PC-3 (cell line): ENCODE results near the gene L3MBTL4. TPM values are rescaled to one million over a fixed set of nuclear protein-coding genes. Genes with fewer than 3 reads are reported as not detected.

Source experiments
- ATAC-seq: fragments of 200-7000 bp; cut with Tn5 transposase; 2 replicates; pipeline ENCODE4 v1.9.1; 2020; ENCODE audit warnings: mild to moderate bottlenecking, moderate library complexity
- BruUV-seq: library from RNA; stranded (reverse); fragments of 400-500 nt; replicated peaks from 2 replicates; lab custom pipeline; 2021; lab: Mats Ljungman, UMichigan
- CTCF ChIA-PET: fragments of 300-600 bp; sonication (Branson Sonifier 250); formaldehyde crosslinking; loops from one replicate; lab custom pipeline; 2022; ENCODE audit warnings: antibody characterized with exemption; lab: Charles Lee
- POLR2A ChIA-PET: fragments of 300-600 bp; sonication (Branson Sonifier 250); formaldehyde crosslinking; loops from one replicate; lab custom pipeline; 2022; ENCODE audit warnings: antibody characterized with exemption; ENCODE audit not compliant: unreplicated experiment; lab: Charles Lee
- DNase-seq: peaks from one replicate; pipeline ENCODE4 v3.0.0-alpha.2; 2015
- H2AFZ ChIP-seq: fragments of 300-600 bp; sonication (generic); 2 replicates; pipeline ENCODE4 v1.6.0; 2016; ENCODE audit warnings: antibody characterized with exemption, low read length
- H3F3A ChIP-seq: fragments of 300-600 bp; sonication (generic); one replicate; pipeline ENCODE4 v1.6.0; 2017; ENCODE audit warnings: antibody characterized with exemption, low read length, control low read depth, mild to moderate bottlenecking; ENCODE audit not compliant: unreplicated experiment
- H3K27ac ChIP-seq: fragments of 300-600 bp; sonication (generic); 2 replicates; pipeline ENCODE4 v1.5.1; 2016; ENCODE audit warnings: mild to moderate bottlenecking, low read length
- H3K27me3 ChIP-seq: fragments of 300-600 bp; sonication (generic); 2 replicates; pipeline ENCODE4 v1.6.1; 2016; ENCODE audit warnings: low read length, mixed read lengths
- H3K36me3 ChIP-seq: fragments of 300-600 bp; sonication (generic); 2 replicates; pipeline ENCODE4 v1.6.1; 2016; ENCODE audit warnings: low read depth, mixed run types, low read length, mixed read lengths
- H3K4me1 ChIP-seq: fragments of 300-600 bp; sonication (generic); 2 replicates; pipeline ENCODE4 v1.5.1; 2016; ENCODE audit warnings: low read length; ENCODE audit not compliant: insufficient read depth
- H3K4me2 ChIP-seq: fragments of 300-600 bp; sonication (generic); 2 replicates; pipeline ENCODE4 v1.6.0; 2016; ENCODE audit warnings: low read length
- H3K4me3 ChIP-seq: fragments of 300-600 bp; sonication (generic); 2 replicates; pipeline ENCODE4 v1.5.1; 2016; ENCODE audit warnings: mild to moderate bottlenecking, low read length, mixed read lengths
- H3K79me2 ChIP-seq: fragments of 300-600 bp; sonication (generic); 2 replicates; pipeline ENCODE4 v1.6.1; 2017; ENCODE audit warnings: low read length, mixed read lengths
- H3K9ac ChIP-seq: fragments of 300-600 bp; sonication (generic); 2 replicates; pipeline ENCODE4 v1.6.0; 2016; ENCODE audit warnings: mild to moderate bottlenecking, low read length
- H3K9me2 ChIP-seq: fragments of 300-600 bp; sonication (generic); replicated peaks from 2 replicates; pipeline ENCODE4 v1.6.1; 2016; ENCODE audit warnings: mixed run types, low read length, mixed read lengths
- H3K9me3 ChIP-seq: fragments of 300-600 bp; sonication (generic); 2 replicates; pipeline ENCODE4 v1.6.1; 2016; ENCODE audit warnings: low read length, mixed read lengths
- H4K20me1 ChIP-seq: fragments of 300-600 bp; sonication (generic); 2 replicates; pipeline ENCODE4 v1.6.1; 2016; ENCODE audit warnings: low read length, mixed read lengths
- CTCF ChIP-seq: fragments of 300-600 bp; sonication (generic); conservative IDR thresholded peaks from 2 replicates; pipeline ENCODE4 v1.5.1; 2017; ENCODE audit warnings: antibody characterized with exemption, low read depth, mild to moderate bottlenecking, low read length
- EZH2 ChIP-seq: fragments of 300-600 bp; sonication (generic); IDR thresholded peaks from one replicate; pipeline ENCODE4 v1.6.1; 2017; ENCODE audit warnings: antibody characterized with exemption, mild to moderate bottlenecking, low read length; ENCODE audit not compliant: unreplicated experiment
- EZH2phosphoT487 ChIP-seq: fragments of 300-600 bp; sonication (generic); IDR thresholded peaks from 2 replicates; pipeline ENCODE4 v1.6.1; 2018; ENCODE audit warnings: mild to moderate bottlenecking, antibody characterized with exemption, low read length, borderline replicate concordance
- intact Hi-C: fragments of 100-400 bp; cut with micrococcal nuclease; formaldehyde crosslinking; loops from 2 replicates; pipeline ENCODE4 v1.9.0; 2023
- total RNA-seq: library from RNA; depleted of rRNA; stranded (reverse); fragments of >200 nt; gene quantifications from 2 replicates; pipeline ENCODE4 v1.2.3, GENCODE V29; 2014

L3MBTL4 gene
- total RNA-seq, 1 experiment from 2014 or later, result 0.47 TPM

DNA sequence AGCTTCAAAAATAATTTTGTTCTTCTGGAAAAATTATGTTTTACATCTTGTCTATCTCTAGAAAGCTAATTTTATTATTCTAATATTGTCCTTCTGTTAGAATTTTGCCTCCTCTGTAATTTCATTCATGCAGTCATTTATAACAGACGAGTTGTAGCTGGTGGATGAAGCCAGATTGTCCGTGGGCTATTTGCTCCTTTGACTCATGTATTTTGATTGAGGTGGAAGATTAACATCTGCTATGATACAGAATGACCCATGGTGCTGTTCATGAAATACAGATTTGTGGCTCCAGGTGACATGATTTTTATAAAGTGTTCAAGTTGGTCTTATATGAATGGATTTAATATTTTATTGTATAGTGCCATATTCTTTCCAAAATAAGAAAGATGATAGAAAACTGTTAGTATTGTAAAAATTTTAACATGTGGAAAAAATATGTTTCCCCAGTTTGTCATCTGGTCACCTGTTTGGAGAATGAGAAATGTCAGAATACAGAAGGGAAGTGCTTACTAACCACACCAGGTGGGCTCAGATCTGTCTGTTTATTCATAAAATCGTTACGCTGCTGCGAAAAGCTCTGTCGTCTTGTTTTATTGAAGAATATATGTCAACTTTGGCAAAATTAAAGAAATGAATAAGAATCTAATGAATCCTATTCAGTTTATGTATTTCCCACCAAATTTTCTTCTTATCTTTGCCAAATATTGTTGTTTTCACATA, 20.4 kb upstream of the L3MBTL4 start:
- intact Hi-C loops, result no loop called here
- BruUV-seq, result no TSS peak
- Histone ChIP-seq H3K9ac (no peak overlapping the region), H3K4me2 (no peak overlapping the region), H3K9me3 (no peaks in the 10 kb centered on the region), H3K4me3 (no peak overlapping the region), H3K27me3 (no peaks in the 10 kb centered on the region), H3K4me1 (no peaks in the 10 kb centered on the region), H3K79me2 (no peaks in the 10 kb centered on the region), H2AFZ (no peak overlapping the region), H3K36me3 (no peaks in the 10 kb centered on the region), H3F3A (no peaks in the 10 kb centered on the region), H3K9me2 (no peaks in the 10 kb centered on the region), H4K20me1 (no peaks in the 10 kb centered on the region), H3K27ac (no peak overlapping the region)
- TF ChIP-seq EZH2 (no peak), CTCF (no peak), EZH2phosphoT487 (no peak)
- ATAC-seq, result peak; percentile 80
- CTCF ChIA-PET, result interaction anchor here (0.8 kb wide), 1 partner anchor 86 kb away, joined by 5 read pairs; no protein-coding TSS in a partner anchor
- peak; percentile 56 for DNase-seq
- POLR2A ChIA-PET, result no interaction called here

DNA sequence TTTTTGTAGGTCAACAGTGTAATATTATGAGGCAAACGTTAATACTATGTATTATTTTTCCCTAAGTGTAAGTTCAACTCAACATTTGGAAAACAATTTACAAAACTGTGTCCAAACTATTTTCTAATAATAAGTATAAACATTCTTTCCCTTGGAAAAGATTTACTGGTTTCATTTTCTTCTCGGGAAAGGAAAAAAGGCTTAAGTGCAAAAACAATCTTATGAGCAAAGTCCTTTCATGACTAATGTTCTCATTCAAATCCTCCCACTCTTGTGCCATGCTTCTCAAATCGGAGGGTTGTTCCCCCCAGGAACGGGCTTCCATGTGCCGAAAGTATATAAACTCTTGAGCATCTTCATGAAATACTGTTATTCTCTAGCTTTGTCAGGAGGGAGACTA, 19.8 kb upstream of the L3MBTL4 start:
- DNase-seq, result no peak
- Histone ChIP-seq H3K36me3 (no peaks in the 10 kb centered on the region), H3K27ac (no peak overlapping the region), H3K4me2 (no peak overlapping the region), H4K20me1 (no peaks in the 10 kb centered on the region), H3K9me2 (no peaks in the 10 kb centered on the region), H3F3A (no peaks in the 10 kb centered on the region), H3K4me1 (no peaks in the 10 kb centered on the region), H3K4me3 (no peak overlapping the region), H2AFZ (no peak overlapping the region), H3K27me3 (no peaks in the 10 kb centered on the region), H3K79me2 (no peaks in the 10 kb centered on the region), H3K9ac (no peak overlapping the region), H3K9me3 (no peaks in the 10 kb centered on the region)
- TF ChIP-seq EZH2, result no peak
- no peak for TF ChIP-seq EZH2phosphoT487
- no peak for TF ChIP-seq CTCF
- ATAC-seq, result no peak
- POLR2A ChIA-PET, result no interaction called here
- intact Hi-C loops, result no loop called here
- CTCF ChIA-PET, result no interaction called here
- BruUV-seq, result no TSS peak

- no peak overlapping the region for H3K27ac ChIP-seq
- no peak overlapping the region for H3K4me2 ChIP-seq
- no peaks in the 10 kb centered on the region for H3K4me1 ChIP-seq
- H3K79me2 ChIP-seq, result no peaks in the 10 kb centered on the region
- H3F3A ChIP-seq, result no peaks in the 10 kb centered on the region
- no peak overlapping the region for H2AFZ ChIP-seq
- no peak overlapping the region for H3K4me3 ChIP-seq
- intact Hi-C loops, result no loop called here
- ATAC-seq (no peak), DNase-seq (no peak)
- no peaks in the 10 kb centered on the region for H4K20me1 ChIP-seq
- TF ChIP-seq EZH2, result no peak
- TF ChIP-seq CTCF, result no peak
- no peak for TF ChIP-seq EZH2phosphoT487
- POLR2A ChIA-PET, result no interaction called here
- no peak overlapping the region for H3K9ac ChIP-seq
- CTCF ChIA-PET, result no interaction called here
- H3K9me3 ChIP-seq, result no peaks in the 10 kb centered on the region
- H3K9me2 ChIP-seq, result no peaks in the 10 kb centered on the region
- BruUV-seq, result no TSS peak
- H3K27me3 ChIP-seq, result no peaks in the 10 kb centered on the region
- H3K36me3 ChIP-seq, result no peaks in the 10 kb centered on the region
Observed at GRCh38 chr18:6431659-6432318, 17.1 kb upstream of the L3MBTL4 start.
